ENCODE measurements around the gene CCDC192. TPM values are rescaled to one million over a fixed set of nuclear protein-coding genes. Genes with fewer than 3 reads are reported as not detected.
A peak's percentile ranks its signal among the peaks of the same experiment; 100 is the strongest.

CCDC192 gene
- total RNA-seq, 1 donor from 2014 or later, result not detected

- no peak overlapping the region for H3K27ac ChIP-seq
- no peak for TF ChIP-seq CTCF (IDR thresholded peaks at IDR 0.05)
- peak; percentile 65 for ATAC-seq
- no peaks in the 10 kb centered on the region for H3K27me3 ChIP-seq
- peaks cover 19% of the 10 kb centered on the region for H3K4me1 ChIP-seq
- intact Hi-C loops (cut with DNase I), result no loop called here
- no peak for DNase-seq
- no peak overlapping the region for H3K4me3 ChIP-seq
- H3K36me3 ChIP-seq, result no peaks in the 10 kb centered on the region
- no peaks in the 10 kb centered on the region for H3K9me3 ChIP-seq
Observed at GRCh38 chr5:127960270-127960691, 257.1 kb downstream of the CCDC192 start.

- Histone ChIP-seq H3K36me3 (no peaks in the 10 kb centered on the region), H3K4me1 (peaks cover 19% of the 10 kb centered on the region), H3K9me3 (no peaks in the 10 kb centered on the region), H3K27ac (no peak overlapping the region), H3K4me3 (no peak overlapping the region), H3K27me3 (no peaks in the 10 kb centered on the region)
- intact Hi-C loops (cut with DNase I), result no loop called here
- no peak for TF ChIP-seq CTCF (IDR thresholded peaks at IDR 0.05)
- DNase-seq (no peak), ATAC-seq (no peak)
Observed at GRCh38 chr5:127961006-127961762, 258.0 kb downstream of the CCDC192 start.

- Histone ChIP-seq H3K9me3 (no peaks in the 10 kb centered on the region), H3K27me3 (no peaks in the 10 kb centered on the region), H3K36me3 (no peaks in the 10 kb centered on the region), H3K4me1 (peaks cover 19% of the 10 kb centered on the region), H3K4me3 (no peak overlapping the region), H3K27ac (no peak overlapping the region)
- intact Hi-C loops (cut with DNase I), result no loop called here
- DNase-seq, result no peak
- no peak for ATAC-seq
- TF ChIP-seq CTCF (IDR thresholded peaks at IDR 0.05), result no peak
Observed at GRCh38 chr5:127961763-127962145, 258.6 kb downstream of the CCDC192 start.

GRCh38 chr5:127962491-127962890, 259.3 kb downstream of the CCDC192 start:
- no peaks in the 10 kb centered on the region for H3K27me3 ChIP-seq
- intact Hi-C loops (cut with DNase I), result no loop called here
- no peak overlapping the region for H3K27ac ChIP-seq
- no peak for DNase-seq
- TF ChIP-seq CTCF (IDR thresholded peaks at IDR 0.05), result no peak
- no peak overlapping the region for H3K4me3 ChIP-seq
- no peak for ATAC-seq
- H3K4me1 ChIP-seq, result peaks cover 19% of the 10 kb centered on the region
- H3K9me3 ChIP-seq, result no peaks in the 10 kb centered on the region
- H3K36me3 ChIP-seq, result no peaks in the 10 kb centered on the region

- TF ChIP-seq CTCF (IDR thresholded peaks at IDR 0.05), result no peak
- DNase-seq (no peak), ATAC-seq (no peak)
- intact Hi-C loops (cut with DNase I), result no loop called here
- Histone ChIP-seq H3K27ac (no peak overlapping the region), H3K27me3 (no peaks in the 10 kb centered on the region), H3K4me3 (no peak overlapping the region), H3K9me3 (no peaks in the 10 kb centered on the region), H3K36me3 (no peaks in the 10 kb centered on the region), H3K4me1 (peaks cover 19% of the 10 kb centered on the region)
Observed at GRCh38 chr5:127963233-127963632, 260.0 kb downstream of the CCDC192 start.

All from upper lobe of right lung (tissue), 1 donor.